Endometrial microvascular endothelial cells (primary cell): ENCODE data around the gene PLEKHA5. TPM values are rescaled to one million over a fixed set of nuclear protein-coding genes. Genes with fewer than 3 reads are reported as not detected.

Source experiments
- in situ Hi-C: cut with HindIII; loops from 2 replicates; pipeline ENCODE4 v1.10.0; 2017; ENCODE audit warnings: low sequenced_read_pairs, low pct_unique_long_range_greater_than_20kb; ENCODE audit errors: inconsistent ontology term
- total RNA-seq: library from RNA; depleted of rRNA; stranded (reverse); fragments of >200 nt; gene quantifications from one replicate; pipeline ENCODE4 v1.2.3, GENCODE V29; 2015; ENCODE audit errors: inconsistent ontology term

The PLEKHA5 gene
- total RNA-seq, 1 donor from 2014 or later: 11.2 TPM

DNA sequence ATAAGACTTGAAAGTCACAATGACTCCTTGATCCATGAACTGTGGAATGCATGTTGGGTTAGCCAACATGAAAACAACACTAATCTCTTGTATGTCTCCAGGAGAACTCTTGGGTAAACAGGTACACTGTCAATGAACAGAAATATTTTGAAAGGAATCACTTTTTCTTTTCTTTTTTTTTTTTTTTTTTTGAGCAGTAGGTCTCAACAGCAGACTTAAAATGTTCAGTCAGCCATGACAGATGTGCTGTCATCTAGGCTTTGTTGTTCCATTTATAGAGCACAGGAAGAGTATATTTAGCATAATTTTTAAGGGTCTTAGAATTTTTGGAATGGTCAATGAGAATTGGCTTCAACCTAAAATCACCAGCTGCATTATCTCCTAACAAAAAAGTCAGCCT, 2.3 kb upstream of the PLEKHA5 start:
- in situ Hi-C loops: no loop called here

DNA sequence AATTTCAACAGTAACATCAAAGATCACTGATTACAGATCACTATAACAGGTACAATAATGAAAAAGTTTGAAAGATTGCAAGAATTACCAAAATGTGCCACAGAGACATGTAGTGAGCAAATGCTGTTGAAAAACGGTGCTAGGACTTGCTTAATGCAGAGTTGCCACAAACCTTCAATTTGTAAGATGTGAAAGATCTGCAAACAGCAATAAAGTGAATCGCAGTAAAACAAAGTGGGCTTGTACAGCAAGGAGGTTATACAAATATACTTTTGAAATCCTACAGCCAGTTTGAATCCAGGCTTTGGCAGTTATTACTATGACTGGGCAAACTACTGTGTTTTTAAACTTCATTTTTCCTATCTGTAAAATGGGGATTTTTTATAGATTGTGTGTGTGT, 1.0 kb upstream of the PLEKHA5 start:
- in situ Hi-C loops: no loop called here

DNA sequence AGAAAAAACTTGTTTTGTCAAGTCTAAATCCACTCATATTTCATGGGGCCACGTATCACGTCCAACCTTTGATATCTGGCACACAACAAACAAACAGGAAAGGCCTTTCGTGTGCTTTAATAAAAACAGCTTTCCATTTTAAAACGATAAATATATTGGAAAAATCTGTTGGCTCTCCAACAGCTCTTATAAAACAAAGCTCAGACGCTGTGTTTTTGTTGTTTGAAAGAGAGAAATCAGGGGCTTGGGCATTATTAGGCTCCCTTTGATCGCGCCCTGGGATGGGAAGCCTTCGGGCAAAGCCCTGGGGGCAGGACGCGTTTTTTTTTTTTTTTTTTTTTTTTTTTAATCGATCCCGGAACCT, 429 bp upstream of the PLEKHA5 start:
- in situ Hi-C loops: no loop called here

DNA sequence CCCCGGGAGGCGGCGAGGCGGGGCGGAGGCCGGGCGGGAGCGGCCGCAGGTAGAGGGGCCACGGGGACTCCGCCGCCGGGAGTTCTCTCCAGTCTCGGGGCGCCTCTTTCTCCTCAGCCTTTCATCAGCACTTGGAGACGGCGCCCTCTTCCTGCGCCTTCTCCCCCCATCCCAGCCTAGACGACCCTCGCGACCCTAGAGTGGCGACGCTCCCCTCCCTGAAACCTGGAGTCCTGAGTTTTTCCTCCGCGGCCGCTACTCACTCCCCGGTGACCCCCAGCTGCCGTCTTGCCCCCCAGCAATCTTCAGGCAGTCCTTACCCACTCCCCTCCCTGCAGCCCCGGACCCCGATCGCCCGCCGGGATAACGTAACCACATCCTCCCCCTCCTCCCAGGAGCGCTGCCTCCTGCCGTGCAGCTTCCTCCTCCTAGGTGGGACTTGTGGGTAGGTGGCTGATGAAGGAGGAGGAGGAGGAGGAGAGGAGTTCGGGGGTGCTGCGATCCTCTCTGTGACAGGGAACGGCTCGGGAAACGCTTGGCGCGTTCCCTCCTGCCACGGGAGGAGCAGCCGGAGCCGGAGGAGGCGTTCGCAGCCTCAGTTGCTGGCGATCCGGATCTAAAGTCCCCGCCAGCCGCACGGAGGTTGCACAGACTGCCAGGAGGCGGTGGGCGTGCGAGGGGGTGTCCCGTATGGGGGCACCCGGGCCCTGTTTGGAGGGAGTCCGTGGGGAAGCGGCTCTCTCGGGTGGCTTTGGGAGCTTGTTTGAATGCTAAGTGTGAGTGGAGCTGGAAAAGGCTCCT, 891 bp downstream of the PLEKHA5 start:
- in situ Hi-C loops: no loop called here

DNA sequence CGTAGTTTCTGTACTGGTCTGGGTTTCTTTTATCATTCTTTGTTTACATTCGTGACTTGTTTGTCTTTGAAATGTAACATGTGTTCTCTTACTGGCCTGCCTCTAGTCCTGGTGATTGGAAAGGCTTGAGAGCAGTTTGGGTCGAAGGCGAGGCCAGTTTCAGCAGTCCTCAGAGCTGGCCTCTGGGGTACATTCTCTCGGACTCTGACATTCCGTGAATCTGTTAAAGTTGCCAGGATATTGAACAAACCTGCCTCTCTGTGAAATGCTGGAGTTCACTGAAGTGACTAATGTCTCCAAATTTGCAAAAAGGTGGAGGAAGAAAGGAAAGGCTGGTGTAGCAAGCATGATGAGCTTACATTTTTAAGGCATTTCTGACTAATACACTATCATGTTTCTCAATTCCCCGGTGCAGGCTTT, 1.5 kb downstream of the PLEKHA5 start:
- in situ Hi-C loops: no loop called here

DNA sequence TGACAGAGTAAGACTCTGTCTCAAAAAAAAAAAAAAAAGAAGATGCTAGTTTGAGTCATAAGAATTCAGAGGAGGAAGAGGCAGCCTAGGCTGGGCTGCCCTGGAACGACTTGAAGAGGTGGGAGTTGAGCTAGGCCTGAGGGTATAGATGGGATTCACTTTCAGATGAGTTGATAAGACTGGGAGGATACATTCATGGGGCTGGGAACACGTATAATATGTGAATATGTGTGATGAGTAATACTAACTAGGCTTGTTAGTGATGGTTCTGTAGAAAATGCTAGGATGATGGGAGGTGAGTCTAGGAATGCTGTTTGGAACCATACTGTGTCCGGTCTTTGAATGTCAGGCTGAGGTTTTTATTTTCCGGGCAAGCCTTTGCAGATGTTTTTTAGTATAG, 9.0 kb downstream of the PLEKHA5 start:
- in situ Hi-C loops: no loop called here

DNA sequence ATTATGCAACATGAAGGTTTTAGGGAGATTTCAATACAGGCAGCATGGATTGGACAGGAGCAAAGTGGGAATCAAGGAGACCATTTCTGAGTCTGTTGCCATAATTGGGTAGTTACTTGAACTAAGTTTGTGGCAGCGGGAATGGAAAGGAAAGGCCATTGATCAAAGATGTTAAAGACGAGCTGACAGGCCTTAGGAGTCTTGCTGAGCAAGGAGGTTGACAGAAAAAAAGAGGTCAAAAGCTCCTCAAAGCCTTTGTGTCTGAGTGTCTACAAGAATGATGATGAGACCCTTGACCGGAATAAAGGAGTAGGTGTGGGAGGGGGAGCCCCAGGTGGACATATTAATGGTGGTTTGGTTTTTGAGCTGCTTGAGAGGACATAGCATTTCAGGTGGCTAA, 9.4 kb downstream of the PLEKHA5 start:
- in situ Hi-C loops: no loop called here

DNA sequence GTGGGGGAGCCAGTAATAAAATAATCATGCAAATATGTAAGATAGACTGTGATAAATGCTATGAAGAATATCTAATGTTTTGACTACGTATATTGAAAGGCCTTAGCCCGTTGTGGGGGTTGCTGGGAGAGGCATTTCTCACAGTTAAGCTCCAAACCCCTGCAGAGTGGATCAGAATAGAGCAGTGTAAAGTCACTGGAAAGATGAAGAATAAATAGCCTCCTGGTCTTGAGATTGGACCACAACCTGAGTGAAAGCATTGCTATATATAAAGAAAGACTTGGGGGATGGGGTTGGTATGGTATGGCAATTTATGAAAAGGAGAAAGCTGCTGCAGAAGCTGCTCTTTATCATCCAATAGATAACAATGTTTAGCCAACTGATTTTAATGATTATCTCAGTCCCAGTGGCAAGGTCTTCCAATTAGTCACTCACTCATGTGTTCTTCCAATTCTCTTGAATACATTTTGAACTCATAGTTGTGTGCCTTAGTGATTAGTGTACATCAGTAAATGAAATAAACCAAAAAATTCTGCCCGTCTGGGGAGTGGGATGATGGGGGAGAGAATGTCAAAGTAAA, 10.2 kb downstream of the PLEKHA5 start:
- in situ Hi-C loops: no loop called here

DNA sequence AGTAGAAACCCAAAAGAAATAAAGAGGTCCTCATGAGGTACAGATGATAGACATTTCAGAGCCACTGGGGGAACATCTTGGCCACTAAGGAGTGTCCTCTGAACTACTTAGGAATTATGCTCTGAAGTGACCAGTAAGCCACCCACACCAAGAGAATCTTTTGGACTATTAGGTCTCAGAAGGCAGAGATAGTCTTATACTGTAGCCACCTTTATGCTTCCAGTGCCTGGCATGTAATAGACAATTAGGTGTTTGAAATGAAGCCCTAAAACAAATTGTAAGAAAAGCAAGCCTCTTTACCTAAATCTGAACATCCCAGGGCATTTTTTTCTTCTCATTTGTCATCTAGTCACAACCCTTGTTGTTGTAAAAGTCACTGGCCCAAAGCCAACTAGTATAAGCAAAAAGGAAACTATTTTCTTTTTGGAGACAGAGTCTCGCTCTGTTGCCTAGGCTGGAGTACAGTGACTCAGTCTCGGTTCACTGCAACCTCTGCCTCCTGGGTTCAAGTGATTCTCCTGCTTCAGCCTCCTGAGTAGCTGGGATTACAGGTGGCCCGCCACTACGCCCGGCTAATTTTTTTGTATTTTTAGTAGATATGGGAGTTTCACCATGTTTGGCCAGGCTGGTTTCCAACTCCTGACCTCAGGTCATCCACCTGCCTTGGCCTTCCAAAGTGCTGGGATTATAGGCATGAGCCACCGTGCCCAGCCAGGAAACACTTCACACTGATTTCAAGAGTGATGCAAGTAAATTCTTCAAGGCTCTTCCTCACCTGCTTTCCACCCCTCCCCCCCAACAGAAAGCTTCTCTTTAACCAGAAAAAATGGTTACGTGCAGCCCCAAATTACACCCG, 11.1 kb downstream of the PLEKHA5 start:
- in situ Hi-C loops: no loop called here

DNA sequence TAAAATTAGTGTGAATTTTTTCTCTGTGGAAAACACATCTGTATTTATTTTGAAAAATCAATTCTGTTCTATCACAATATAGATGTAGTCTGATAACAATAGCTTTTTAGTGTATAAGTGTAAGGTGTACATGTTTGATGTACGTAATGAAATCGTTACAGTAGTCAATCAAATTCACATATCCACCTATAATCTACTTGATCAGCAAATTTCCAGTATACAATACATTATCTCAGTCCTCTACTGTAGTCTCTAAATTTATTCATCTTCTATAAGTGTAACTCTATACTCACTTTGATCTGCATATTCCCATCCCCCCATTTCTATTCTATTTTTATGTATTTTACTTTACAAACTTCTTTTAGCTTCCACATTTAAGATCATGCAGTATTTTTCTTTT, 13.0 kb downstream of the PLEKHA5 start:
- in situ Hi-C loops: no loop called here

DNA sequence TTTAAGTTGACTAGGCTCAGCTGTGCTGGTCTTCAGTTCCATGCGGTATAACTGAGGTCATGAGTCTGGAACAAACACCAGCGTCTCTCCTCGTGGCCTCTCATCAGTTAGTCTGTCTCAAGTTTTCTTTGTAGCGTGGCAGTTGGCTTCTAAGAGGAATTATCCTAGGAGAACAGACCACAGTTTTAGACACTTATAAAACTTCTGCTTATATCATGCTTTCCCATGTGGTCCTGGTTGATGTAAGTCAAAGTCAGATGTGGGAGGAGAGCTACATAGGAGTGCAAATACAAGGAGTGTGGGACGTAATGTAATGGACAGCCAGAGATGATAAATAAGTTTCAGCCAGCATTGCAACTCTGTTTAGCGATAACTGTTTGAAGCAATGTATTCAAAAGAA, 14.8 kb downstream of the PLEKHA5 start:
- in situ Hi-C loops: no loop called here

DNA sequence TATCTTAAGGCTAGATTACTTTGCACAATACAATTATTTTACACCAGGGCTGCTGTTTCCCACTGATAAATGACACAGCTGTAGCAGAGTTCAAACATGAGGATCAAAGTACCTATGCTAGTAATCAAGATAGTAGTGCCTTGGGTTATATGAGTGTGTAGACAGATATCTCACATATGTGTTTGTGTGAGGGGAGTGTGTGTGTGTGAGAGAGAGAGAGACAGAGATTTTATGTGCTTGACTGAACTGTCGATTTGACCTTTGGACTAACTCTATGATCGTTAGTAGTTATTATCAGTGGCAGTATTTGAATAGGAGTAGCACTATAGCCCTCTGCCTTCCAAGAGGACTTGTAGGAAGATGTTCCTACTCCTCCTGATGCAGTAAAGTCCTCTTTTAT, 15.5 kb downstream of the PLEKHA5 start:
- in situ Hi-C loops: no loop called here

DNA sequence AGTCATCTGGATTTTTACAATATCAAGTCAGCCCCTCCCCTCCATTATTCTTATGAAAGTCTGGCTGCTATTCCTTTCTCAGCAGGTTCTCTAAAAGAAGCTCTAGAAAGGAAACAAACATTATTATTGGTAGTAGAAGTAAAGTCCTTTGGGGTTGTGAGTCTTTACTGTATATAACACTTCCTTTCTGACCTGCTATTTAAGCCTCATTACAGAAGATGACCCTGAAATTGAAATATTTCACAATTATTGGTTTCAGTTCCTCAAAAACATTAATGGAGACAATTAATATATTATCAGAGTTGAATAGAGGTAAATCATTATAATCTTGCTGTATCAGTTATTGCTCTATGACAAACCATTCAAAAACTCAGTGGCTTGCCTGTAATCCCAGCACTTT, 19.3 kb downstream of the PLEKHA5 start:
- in situ Hi-C loops: no loop called here

DNA sequence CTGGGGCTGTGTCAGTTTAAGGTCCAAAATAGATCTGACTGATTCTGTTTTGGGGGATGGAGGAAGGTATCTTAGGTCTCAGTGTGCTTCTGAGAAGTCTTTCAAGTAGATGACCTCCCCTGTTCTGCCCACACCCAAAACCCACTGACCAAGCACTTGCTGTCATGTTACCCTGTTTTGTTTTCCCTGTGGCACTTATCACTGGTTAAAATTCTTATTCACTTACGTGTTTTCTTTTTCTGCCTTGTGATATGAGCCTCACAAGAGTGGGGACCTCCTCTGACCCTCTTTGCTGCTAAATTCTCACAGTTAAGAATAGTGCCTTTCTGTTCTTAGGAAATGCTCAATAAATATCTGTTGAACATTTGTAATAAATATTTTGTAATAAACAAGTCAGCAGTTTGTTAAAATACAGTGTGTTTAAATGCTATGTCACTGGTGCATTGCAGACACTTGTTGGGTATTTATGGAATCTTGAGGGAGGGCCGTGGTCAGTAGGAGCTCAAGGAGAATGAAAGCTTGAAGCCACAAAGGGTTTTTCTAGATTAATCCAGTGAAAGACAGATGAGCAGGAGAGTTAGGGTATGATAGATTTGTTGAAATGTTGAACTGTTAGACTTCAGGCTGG, 20.9 kb downstream of the PLEKHA5 start:
- in situ Hi-C loops: no loop called here

DNA sequence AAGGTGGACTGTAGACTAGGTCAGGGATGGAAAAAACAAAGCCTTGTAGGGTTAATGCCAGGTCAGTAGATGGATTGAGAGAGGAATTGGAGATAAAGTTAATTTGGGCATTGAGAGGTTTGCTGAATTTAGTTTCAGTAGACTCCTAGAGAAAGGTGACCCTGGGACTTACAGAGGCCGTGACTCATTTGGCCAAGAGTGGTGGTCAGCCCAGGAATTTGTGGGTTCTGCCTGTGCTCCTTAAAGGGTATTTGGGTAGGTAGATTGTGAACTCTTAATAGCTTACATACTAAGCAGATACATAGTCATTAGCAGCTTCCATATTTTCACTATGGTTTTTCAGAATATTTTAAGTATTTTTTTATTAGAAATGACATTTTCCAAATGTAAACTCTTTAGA, 21.8 kb downstream of the PLEKHA5 start:
- in situ Hi-C loops: no loop called here

DNA sequence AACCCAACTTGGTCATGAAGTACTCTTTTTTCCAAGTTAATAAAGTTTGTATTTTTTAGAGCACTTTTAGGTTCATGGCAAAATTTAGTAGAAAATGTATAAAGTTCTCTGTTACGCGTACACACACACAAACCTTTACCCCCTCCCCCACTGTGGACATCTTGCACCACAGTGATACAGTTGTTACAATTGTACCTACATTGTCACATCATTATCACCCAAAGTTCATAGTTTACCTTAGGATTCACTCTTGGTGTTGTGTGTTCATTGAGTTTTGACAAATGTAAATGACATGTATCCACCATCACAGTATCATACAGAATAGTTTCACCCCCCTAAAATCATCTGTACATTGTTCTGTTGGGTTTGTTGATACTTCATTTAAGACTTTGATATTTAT, 23.9 kb downstream of the PLEKHA5 start:
- in situ Hi-C loops: no loop called here

DNA sequence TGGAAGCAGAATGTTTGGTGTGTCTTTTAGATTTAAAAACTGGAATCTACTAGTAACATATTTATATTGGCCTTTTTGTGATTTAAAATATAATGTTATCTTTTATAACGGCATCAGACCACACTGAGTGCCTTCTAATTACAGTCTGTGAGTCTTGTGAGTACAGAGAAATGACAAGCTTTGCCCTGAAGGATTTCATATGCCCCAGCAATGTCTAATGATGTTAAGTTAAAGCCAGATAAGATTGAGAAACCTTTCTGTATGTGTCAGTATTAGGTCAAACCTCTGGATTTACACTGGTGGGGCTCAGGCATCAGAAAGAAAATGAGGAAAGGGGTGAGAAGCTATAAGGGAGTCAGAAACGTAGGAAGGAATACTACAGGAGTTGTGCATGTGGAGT, 25.2 kb downstream of the PLEKHA5 start:
- in situ Hi-C loops: no loop called here

DNA sequence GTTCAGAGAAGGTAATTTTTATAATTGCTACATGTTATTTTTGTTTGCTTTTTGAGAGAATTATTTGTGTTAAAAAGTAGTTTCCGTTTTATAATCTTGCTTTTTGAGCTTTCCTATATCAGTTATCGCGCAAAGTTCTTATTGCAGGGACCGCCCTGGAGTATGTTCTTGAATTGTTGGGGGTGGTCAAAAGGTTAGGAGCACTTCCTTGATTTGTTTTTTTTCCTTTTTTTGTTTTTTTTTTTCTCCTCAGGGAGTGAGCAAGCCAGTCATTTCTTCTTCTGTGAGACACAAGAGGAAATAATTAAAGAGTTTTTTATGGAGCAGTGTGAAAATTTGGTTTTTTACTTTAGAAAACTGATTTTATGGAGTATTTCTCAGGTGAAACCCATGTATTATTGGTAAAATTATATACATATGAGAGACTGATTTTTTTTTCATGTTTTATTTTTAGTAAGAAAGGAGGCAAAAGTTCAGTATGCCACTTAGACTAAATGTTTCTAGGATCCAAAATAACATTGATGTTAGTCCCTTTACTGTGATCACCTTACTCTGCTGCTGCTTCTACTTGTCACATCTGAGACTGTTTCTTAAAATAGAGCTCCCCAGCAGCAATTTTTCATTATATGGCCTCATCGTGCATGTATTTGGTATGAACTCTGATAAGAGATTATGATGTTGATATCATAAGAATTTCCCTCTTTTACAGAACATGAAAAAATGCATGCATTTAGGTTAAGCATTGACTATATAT, 26.6 kb downstream of the PLEKHA5 start:
- in situ Hi-C loops: no loop called here

DNA sequence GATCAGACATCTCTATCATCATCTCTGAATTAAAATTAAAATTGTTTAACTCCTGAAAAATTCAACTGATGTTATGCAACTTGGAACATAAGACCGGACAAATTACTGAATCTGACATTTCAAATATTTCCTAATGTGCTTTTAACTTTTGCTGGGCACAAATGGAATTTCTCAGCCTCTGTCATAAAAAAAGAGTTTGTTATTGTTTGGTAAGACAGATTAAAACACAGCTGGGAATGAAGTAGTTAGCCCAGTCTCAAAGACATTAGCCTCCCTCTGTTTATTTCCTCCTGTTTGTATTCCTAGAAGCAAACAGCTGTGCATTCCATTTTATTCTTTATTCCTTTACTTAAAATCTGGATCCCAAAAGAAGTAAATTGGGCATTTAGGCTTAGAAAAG, 29.4 kb downstream of the PLEKHA5 start:
- in situ Hi-C loops: no loop called here
